ENCODE results near the gene ADAMTSL2.

Gene ADAMTSL2

DNA sequence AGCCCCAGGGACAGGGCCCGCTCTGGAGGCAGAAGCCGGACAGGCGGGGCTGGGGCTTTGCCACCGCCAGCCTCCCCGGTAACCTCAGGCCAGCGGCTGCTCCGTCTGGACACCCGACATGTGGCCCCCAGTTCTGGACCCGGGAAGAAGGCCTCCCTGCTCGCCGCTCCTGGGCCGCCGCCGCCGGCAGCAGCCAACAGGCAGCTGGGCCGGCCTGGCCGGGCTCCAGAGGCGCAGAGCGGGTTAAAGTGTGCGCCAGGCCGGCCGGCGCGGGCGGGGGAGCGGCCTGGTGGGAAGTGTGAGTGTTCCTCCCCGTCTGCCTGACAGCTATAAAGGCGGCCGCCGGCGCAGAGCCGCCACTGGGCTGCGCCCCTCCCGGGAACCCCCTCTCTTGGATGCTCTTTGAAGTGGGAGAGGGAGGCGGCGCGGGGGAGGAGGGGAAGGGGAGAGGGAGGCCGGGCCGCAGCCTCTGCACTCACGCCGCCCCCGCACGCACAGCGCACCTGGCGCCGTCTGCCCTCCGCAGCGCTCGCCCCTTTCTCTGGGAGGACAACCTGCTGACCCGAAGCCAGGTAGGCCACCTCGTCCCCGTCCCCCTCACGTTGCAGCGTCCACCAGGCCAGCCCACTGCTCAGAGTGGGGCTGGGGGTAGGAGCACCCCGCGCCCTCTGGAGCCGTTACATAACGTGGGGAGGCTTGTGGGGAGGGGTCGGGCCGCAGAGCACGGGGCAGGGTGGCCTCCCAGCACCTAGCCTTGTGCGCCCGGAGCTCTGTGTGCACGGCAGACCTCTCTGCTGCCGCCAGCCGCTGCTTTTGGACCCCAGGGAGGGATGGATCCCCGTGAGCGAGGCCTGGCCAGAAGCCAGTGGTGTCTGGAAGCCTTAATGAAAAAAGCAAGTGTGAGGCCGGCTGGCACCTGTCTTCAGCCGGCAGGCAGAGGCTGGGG, at the start of gene ADAMTSL2:
ADAMTSL2 (plus strand) TSS at position 359 of the 946 bp plus-strand sequence. CDS start 2,009 bp downstream, outside the sequence.
- peak; percentile 19 for DNase-seq (ENCODE audit: low read depth)

DNA sequence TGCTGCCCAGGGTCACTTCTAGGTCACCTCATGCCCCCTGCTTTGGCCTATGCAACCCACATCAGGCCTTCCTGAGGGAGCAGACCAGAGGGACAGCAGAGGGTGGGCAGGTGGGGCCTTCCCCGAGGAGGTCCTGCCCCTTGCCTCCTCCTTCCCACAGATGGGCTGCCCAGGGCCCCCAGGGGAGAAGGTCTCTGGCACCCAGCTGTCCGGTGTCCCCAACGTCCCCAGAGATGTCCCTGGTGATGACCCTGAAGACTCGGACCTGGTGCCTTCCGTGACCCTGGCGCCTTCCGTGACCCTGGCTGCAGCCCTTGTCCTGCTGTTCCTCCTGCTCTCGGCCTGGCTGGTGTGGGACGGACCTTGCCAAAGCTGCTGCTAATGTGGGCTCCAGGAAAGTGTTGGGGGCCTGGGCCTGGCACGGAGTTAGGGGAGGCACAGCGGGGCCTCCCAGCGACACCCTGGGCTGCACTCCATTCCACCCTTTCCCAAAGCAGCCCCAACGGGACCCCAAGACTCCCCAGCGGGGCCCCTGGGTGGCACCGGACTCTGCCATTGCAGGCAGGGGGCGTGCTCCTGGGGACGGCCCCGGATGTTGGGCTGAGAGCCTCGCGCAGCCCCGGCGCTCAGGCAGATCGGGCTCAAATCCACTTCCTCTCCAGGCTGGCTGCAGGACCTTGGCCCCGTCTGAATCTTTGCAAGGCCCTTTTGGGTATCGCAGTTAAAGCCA, 48.8 kb upstream of the ADAMTSL2 start:
- no peak for DNase-seq (ENCODE audit: low read depth)

DNA sequence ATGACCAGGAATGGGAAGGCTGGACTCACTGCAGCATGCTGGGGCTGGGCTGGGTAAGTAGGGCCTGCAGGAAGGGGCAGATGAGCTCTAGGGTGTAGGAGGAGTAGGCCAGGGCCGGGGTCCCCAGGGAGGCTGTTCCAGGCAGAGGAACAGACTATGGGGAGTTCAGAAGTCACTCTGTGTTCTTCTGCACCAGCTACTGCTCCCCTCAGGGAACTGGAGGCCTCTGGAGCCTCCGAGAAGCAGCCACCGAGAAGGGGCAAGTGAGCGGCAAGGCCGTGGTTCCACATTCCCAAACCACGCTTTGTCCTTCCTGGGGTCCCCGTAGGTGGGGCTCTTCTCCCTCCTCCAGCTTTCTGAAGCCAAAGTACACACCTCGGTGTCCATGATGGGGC, 47.2 kb upstream of the ADAMTSL2 start:
- no peak for DNase-seq (ENCODE audit: low read depth)

DNA sequence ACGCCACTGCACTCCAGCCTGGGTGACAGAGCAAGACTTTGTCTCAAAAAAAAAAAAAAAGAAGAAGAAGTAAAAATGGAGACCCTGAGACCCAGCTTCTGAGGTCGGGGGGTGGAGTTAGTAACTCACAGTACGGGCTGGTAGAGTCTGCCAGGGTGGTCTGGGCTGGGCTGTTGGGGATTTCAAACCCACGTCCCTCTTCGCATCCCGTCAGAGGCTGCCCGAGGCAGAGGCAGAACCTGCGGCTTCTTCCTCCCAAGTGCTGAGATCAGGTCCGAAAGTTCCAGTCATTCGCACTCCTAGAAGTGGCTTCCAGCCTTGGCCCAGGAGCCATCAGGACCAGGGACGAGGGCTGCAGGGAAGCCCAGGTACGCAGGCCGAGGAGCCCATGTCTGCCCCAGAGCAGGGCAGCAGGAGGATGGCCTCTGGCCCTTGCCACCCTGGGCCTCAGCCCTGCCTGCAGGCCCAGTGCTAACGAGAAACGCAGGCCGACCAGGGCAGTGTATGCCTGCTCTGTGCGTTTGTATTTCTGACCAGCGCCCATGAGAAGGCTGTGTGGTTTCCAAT, 45.7 kb upstream of the ADAMTSL2 start:
- DNase-seq (ENCODE audit: low read depth) = no peak

DNA sequence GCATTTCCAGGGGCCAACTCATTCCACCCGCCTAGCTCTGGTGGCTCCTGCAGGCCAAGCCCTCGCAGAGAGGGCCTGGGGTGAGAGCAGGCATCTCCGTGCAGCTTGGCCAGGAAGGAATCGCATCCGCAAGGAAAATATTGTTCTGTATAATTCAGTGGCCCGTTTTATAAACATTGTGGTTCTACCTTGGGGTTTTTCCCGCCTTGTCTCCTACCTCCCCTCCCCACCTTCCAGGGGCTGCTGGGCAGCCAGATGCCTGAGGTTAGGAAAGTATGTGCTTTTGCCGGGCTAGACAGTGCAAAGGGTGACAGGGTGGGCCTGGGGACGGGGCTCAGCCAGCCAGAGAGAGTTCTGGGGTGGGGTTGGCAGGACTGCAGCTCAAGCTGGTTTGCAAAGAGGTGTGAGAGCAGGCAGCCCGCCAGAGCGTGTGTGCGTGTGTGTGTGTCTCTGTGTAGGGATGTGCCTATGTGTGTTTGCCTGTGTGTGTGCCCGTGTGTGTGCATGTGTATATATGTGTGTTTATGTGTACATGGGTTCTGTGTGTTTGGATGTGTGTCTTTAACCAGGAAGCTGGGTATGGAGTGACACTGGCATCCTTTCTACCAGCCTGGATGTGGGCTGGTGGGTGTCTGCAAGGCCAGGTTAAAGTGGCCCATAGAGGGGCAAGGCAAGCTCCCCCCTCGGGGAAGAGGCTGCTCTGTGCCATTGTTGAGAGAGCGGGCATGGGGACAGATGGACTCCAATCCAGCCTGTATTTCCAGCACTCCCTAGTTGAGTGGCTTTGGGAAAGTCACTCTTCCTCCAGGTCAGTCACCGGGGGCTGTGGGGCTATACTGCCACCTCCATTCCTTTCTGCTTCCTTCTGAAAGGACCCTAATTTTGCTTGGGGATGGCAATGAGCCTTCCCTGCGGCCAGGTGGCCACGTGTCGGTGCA, 45.0 kb upstream of the ADAMTSL2 start:
- no peak for DNase-seq (ENCODE audit: low read depth)

DNA sequence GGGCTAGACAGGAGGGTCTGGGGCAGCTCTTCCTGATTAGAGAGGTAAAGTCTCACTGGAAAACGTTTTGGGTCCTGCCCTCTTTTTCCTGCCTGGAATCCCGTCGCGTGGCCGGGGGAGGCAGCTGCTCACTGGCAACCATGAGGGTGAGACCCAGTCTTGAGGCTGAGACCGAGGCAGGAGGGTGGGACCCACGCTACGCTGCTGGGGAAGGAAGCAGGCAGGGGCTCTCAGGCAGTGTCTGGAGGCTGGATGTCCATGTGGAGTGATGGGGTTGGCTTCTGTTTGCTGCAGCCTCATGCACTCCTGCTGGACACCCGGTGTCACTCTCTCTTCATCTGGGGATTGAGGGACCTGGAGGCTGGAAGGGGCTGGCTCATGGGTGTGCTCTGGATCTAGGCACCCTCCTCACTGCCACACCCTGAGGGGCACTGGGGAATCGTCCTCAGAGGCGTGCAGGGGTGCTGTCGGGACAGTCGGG, 44.3 kb upstream of the ADAMTSL2 start:
- no peak for DNase-seq (ENCODE audit: low read depth)

DNA sequence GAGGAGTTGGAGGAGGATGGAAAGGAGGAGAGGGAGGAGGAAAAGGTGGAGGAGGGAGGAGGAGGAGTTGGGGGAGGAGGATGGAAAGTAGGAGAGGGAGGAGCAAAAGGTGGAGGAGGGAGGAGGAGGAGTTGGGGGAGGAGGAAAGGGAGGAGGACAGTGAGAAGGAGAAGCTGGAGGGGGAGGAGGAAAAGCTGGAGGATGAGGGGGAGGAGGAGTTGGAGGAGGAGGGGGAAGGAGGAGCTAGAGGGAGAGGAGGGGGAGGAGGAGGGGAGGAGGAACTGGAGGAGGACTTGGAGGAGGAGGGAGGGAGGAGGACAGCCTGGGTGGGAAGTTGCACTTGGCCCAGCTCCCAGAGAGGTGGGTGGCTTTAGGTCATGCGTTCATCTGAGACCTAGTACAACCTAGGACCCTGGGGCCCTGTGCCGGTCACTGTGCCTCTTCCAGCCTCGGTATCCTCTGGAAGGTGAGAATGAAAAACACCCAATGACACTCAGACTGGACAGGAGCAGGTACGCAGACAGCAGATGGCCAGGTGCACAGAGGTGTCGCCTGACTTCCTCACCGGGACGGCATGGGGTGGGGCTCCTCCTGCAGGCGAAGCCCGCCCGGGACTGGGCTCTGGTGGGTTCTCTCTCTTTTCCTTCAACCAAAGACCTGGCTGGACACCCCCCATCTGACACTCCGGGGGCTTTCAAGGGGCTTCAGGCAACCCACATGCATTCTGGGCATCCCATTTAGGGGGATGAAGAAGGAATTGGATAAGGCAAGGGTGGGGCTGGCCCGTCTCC, 43.4 kb upstream of the ADAMTSL2 start:
- DNase-seq (ENCODE audit: low read depth) = no peak

DNA sequence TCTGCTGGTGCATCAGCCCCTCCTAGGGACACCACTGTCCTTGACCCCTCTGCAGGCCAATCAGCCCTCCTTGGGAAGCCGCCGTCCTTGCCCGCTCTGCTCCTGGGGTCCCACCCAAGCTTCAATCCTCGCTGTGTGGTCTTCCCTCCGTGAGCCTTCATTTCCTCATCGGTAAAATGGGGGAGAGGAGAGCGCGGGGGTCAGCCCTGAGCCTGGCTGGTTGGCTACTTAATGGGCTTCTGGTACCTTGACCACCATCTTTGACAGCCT, 42.9 kb upstream of the ADAMTSL2 start:
- no peak for DNase-seq (ENCODE audit: low read depth)

DNA sequence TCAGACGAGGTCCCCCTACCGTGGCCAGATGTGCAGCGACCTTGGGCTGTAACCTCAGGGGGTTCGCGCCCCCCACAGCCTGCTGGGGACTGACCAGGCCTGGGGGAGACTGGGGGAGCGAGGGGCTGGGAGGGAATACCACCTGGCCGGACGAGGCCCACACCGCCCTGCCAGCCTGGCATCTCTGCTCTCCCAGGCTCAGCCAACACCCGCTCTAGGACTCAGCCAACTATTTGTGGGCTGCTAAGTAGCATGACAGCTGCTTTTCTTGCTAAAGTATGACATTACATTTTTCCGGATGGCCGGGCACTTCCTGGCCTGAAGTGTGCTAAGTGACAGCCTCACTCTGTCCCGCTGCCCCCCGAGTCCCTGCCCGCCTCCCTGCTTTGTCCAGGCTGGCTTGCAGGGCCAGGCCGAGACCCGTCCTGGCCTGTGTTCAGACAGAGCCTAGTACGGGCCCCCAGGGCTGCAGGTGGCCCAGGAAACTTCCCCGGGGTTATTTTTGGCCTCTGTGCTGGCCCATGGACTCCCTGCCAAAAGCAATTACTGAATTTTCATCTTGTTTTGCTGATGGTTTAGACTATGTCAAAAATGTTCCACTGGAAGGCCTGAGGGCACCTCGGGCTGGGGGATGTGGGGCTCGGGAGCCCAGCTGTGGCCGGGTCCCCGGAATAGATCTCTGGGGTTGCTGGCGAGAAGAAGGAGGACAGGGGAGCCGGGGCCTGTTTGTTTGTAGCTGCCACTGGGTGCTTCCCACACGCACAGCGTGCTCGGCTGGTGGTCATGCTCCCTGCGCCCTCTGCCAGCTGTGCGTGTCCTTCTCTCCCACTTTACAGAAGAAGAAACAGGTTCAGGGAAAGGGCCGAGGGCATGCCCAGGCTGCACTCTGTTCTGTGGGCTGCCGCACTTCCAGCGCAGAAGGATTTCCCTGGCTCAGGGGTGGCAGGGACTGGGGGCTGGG, 42.2 kb upstream of the ADAMTSL2 start:
- DNase-seq (ENCODE audit: low read depth) = no peak

DNA sequence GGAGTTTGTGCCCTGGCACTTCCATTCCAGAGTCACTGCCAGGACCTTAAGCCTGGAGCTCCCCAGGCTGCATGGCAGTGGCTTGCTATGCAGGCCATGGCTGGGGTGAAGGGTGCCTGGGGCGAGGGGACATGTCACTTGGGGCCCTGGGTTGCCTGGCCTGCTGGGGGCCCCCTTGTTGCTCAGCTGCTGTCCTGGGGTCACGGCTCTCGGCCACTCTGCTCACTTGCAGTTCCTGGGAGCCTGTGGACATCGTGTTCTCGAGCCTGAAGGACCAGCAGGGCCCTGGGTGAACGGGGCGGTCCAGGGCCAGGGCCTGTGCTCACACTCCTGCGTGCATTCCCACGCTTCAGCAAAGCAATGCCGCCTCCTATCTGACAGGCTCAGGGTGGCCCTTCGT, 41.1 kb upstream of the ADAMTSL2 start:
- no peak for DNase-seq (ENCODE audit: low read depth)

DNA sequence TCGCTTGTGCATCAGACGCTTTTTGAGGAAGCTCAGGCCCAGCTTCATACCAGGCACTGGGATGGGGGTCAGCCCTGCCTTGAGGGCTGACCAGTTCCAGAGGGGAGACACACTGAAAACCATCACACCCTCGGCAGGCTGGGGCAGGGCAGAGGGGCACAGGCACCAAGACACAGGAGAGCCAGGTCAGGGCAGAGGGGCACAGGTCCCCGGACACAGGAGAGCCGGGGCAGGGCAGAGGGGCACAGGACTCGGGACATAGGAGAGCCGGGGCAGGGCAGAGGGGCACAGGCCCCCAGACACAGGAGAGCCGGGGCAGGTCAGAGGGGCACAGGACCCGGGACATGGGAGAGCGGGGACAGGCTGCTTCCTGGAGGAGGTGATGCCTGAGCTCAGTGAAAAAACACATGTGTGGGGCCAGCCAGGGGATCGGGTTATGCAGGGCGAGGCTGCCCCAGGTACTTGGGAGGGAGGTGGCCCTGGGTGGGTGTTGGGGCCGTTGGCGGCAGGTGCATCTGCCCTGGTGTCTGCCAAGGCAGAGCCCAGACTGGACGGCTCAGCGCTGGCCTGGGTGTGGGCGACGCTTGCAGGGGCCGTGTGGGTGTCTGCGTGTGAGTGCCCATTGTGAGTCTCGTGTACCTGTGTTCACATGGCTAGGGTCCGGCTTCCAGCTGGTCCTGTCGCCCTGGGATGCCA, 40.5 kb upstream of the ADAMTSL2 start:
- no peak for DNase-seq (ENCODE audit: low read depth)

DNA sequence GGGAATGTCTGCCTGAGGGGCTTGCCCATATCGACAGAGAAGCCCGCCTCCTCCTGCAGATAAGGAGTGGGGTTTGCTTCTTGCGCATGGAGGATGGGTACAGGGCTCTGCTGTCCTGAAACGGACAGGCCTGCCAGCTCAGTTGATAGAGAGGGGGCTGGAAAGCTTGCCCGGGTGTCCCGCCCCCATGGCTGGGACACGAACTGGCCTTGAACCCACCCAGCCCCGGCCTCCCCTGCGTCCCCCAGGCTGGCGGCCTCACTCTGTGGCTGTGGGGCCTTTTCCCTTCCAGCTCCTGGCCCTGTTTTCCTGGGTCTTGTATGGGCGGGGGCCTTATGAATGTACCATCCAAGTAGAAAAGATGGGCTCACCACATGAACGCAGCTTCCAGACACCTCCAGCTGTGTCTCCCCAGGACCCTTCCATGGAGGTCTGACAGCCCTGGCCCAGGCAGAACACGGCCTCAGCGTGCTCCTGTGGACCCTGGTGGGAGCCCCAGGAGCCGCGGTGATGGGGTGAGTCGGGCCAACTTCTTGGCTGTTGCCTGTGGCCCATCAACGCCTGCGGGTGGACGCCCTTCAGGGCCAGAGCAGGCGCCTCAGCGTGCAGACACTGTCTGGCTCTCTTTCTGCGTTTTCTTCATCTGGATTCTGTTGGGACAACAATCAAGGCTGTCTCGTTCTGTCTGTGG, 39.7 kb upstream of the ADAMTSL2 start:
- no peak for DNase-seq (ENCODE audit: low read depth)

DNA sequence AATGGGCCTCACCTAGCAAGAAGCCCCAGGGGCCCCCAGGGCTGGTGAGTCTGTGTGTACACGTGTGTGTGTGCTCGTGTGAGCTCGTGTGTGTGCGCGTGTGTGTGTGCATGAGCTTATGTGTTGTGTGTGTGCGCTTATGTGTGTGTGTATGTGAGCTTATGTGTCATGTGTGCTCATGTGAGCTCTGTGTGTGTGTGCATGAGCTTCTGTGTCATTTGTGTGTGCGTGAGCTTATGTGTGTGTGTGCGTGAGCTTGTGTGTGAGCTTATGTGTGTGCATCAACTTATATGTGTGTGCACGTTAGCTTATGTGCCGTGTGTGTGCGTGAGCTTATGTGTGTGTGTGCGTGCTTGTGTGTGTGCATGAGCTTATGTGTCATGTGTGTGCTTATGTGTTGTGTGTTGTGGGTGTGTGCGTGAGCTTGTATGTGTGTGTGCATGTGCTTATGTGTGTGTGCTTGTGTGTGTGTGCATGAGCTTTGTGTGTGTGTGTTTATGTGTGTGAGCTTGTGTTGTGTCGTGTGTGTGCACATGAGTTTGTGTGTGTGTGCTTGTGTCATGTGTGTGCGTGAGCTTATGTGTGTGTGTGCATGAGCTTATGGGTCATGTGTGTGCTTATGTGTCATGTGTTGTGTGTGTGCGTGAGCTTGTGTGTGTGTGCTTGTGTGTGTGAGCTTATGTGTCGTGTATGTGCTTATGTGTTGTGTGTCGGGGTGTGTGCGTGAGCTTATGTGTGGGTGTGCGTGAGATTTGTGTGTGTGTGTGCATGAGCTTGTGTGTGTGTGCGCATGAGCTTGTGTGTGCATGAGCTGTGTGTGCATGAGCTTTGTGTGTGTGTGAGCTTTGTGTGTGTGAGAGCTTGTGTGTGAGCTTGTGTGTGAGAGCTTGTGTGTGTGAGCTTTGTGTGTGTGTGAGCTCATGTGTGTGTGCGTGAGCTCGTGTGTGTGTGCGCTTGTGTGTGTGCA, 38.9 kb upstream of the ADAMTSL2 start:
- DNase-seq (ENCODE audit: low read depth) = no peak

DNA sequence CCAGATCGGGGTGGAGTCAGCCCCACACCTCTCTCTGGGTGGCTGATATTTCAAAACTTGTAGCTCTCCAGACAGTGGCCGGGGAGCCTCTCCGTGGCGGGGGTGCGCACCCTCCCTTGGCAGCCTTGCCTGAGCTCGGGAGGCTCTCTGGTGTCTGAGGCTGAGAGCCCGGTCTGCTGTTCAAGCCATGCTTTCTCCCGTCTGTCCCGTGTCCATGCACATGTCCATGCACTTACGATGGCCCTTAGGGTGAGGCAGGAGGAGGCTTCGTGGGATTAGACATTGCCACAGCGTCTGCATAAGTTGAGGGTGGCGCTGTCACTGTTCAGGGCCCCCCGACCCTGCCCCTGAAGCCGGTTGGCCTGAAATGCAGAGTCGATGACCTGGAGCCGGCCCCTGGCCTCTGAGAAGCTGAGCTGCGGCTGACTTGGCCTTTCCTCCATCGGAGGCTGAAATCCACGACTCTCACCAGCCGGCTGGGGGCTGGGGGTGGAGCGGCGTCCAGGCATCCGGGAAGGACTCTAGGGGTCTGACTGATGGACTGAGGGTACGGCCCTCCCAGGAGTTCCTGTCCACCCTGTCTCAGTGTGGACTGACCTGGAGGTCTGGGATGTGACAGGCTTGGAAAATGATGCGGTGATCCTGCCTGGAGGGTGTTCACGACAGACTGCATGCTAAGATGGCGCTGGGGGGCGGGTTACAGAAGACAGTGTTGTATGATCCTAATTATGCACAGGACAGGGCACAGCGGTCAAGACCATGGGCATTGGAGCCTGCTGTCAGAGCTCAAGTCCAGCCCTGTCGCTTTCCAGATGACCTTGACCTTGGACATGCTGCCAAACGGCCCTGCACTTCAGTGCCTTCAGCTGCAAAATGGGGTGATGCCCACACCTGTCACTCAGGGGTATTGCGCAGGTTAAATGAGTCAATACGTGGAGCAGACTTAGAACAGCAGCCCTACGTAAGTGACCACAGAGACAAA, 37.4 kb upstream of the ADAMTSL2 start:
- DNase-seq (ENCODE audit: low read depth) = no peak

DNA sequence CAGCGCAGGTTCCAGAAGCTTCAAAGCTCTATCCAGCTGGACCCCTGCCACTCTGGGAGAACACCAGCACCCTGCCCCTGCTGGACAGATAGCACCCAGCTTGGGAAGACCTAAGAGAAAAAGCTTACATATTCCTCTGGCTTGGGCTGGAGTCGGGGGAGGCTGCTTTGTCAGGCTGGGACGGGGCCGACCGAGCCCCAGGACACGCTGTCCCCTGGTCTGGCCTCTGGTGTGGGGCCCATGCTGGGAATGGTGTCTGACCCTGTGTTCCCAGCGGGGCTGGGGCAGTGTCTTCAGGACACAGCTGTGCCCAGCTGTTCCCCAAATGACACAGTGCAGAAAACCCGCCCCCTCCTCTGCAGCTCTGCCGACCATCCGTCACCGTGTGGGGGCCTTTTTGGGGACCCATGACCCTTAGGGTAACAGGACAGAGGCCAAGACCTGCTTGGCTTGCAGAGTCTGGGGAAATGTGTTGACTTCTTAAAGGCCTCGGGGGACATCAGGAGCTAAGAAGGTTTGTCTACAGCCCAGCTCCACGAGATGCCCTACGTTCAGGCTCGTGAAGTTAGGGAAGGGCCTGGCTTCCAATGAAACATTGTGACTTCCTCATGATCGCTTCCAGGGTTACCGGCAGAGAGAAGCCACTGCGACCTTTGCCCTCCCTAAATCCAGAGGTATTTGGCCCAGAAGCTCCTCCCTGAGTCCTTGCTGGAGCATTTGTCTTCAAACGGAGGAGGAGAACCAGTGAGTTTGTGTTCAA, 35.2 kb upstream of the ADAMTSL2 start:
- no peak for DNase-seq (ENCODE audit: low read depth)
